Anterior cingulate cortex (tissue), 58 donors: ENCODE data around the gene ZSWIM1.

ENCODE experiments used
- DNase-seq, 58 donors: peaks; one replicate each; lab custom pipeline; 2025; lab: John Stamatoyannopoulos, UW

Gene ZSWIM1

GRCh38 chr20:45880988-45881788 is at the start of gene ZSWIM1:
TSS of gene ZSWIM1 (plus strand) at chr20:45881227. CDS start at chr20:45882593, 1,366 bp downstream.
- DNase-seq = peak; percentile 82 to 99 (median 98)

- no peak for DNase-seq
Measured at GRCh38 chr20:45832619-45833018, 48.4 kb upstream of the ZSWIM1 start.

GRCh38 chr20:45833030-45833882 is 47.8 kb upstream of the ZSWIM1 start, which contains the start of gene SNX21:
TSS of gene SNX21 (plus strand) at chr20:45833799. CDS start at chr20:45833920, 121 bp downstream.
- DNase-seq = peak in 52 of 58 donors; percentile 24 to 78 (median 67)

- peak in 54 of 58 donors; percentile 25 to 80 (median 70) for DNase-seq
Measured at GRCh38 chr20:45833883-45834796, 46.9 kb upstream of the ZSWIM1 start.

- DNase-seq = no peak
Measured at GRCh38 chr20:45834797-45835161, 46.2 kb upstream of the ZSWIM1 start.

GRCh38 chr20:45835329-45835765 is 45.7 kb upstream of the ZSWIM1 start:
- DNase-seq = no peak

- DNase-seq = peak in 2 of 58 donors; percentile 2 to 18
Measured at GRCh38 chr20:45835825-45836224, 45.2 kb upstream of the ZSWIM1 start.

GRCh38 chr20:45836841-45837240 is 44.2 kb upstream of the ZSWIM1 start:
- no peak for DNase-seq

GRCh38 chr20:45840700-45841198 is 40.3 kb upstream of the ZSWIM1 start:
- DNase-seq = no peak

GRCh38 chr20:45841407-45842129 is 39.5 kb upstream of the ZSWIM1 start:
- no peak for DNase-seq

- DNase-seq = no peak
Measured at GRCh38 chr20:45842169-45842812, 38.7 kb upstream of the ZSWIM1 start.

- DNase-seq = no peak
Measured at GRCh38 chr20:45843506-45843905, 37.5 kb upstream of the ZSWIM1 start.

- no peak for DNase-seq
Measured at GRCh38 chr20:45845452-45845851, 35.6 kb upstream of the ZSWIM1 start.

- DNase-seq = no peak
Measured at GRCh38 chr20:45848421-45848820, 32.6 kb upstream of the ZSWIM1 start.

GRCh38 chr20:45848969-45849582 is 32.0 kb upstream of the ZSWIM1 start:
- DNase-seq = no peak

- DNase-seq = no peak
Measured at GRCh38 chr20:45850238-45850637, 30.8 kb upstream of the ZSWIM1 start.

- no peak for DNase-seq
Measured at GRCh38 chr20:45850926-45851325, 30.1 kb upstream of the ZSWIM1 start.

GRCh38 chr20:45851501-45851900 is 29.5 kb upstream of the ZSWIM1 start:
- DNase-seq = no peak
